Measurements from ENCODE around the gene CAMTA1. TPM values are rescaled to one million over a fixed set of nuclear protein-coding genes. Genes with fewer than 3 reads are reported as not detected.
"Not testable (repeated sequence)": the region's sequence is repeated elsewhere in the genome, so short reads cannot be mapped to it uniquely, and the experiment has no call there.

CAMTA1 gene
- total RNA-seq, 1 donor from 2014 or later: 62.9 TPM

- no peak for TF ChIP-seq POLR2AphosphoS5 (IDR thresholded peaks at IDR 0.05; ENCODE audit: insufficient read depth in 1 of 2, low read depth in 1 of 2)
- no peak for TF ChIP-seq POLR2A (IDR thresholded peaks at IDR 0.05)
- no peak overlapping the region for H3K4me3 ChIP-seq
- intact Hi-C loops (cut with DNase I): no loop called here
- no peaks in the 10 kb centered on the region for H3K4me1 ChIP-seq
- no peak for DNase-seq (ENCODE audit: extremely low spot score in 2 of 2)
- H3K9me3 ChIP-seq: no peaks in the 10 kb centered on the region
- H3K27ac ChIP-seq: no peak overlapping the region
- H3K27me3 ChIP-seq: no peaks in the 10 kb centered on the region
- H3K36me3 ChIP-seq: no peaks in the 10 kb centered on the region
These were observed 808.9 kb downstream of the CAMTA1 start for GRCh38 chr1:7594002-7594713.

- H3K27ac ChIP-seq: no peak overlapping the region
- no peak for DNase-seq (ENCODE audit: extremely low spot score in 2 of 2)
- H3K4me3 ChIP-seq: no peak overlapping the region
- H3K27me3 ChIP-seq: no peaks in the 10 kb centered on the region
- intact Hi-C loops (cut with DNase I): no loop called here
- no peaks in the 10 kb centered on the region for H3K36me3 ChIP-seq
- TF ChIP-seq CTCF (IDR thresholded peaks at IDR 0.05) (no peak), POLR2A (IDR thresholded peaks at IDR 0.05) (no peak), POLR2AphosphoS5 (IDR thresholded peaks at IDR 0.05; ENCODE audit: insufficient read depth in 1 of 2, low read depth in 1 of 2) (no peak)
- H3K4me1 ChIP-seq: no peaks in the 10 kb centered on the region
- no peaks in the 10 kb centered on the region for H3K9me3 ChIP-seq
These were observed 809.6 kb downstream of the CAMTA1 start for GRCh38 chr1:7594714-7595295.

- Histone ChIP-seq H3K4me3 (no peak overlapping the region), H3K4me1 (no peaks in the 10 kb centered on the region), H3K27me3 (no peaks in the 10 kb centered on the region), H3K27ac (no peak overlapping the region), H3K9me3 (no peaks in the 10 kb centered on the region), H3K36me3 (no peaks in the 10 kb centered on the region)
- TF ChIP-seq POLR2AphosphoS5 (IDR thresholded peaks at IDR 0.05; ENCODE audit: insufficient read depth in 1 of 2, low read depth in 1 of 2) (no peak), CTCF (IDR thresholded peaks at IDR 0.05) (no peak), POLR2A (IDR thresholded peaks at IDR 0.05) (no peak)
- intact Hi-C loops (cut with DNase I): no loop called here
- DNase-seq (ENCODE audit: extremely low spot score in 2 of 2): no peak
These were observed 810.1 kb downstream of the CAMTA1 start for GRCh38 chr1:7595336-7595735.

GRCh38 chr1:7596126-7596965 is 811.1 kb downstream of the CAMTA1 start:
- DNase-seq (ENCODE audit: extremely low spot score in 2 of 2): no peak
- Histone ChIP-seq H3K27ac (no peak overlapping the region), H3K27me3 (no peaks in the 10 kb centered on the region), H3K36me3 (no peaks in the 10 kb centered on the region), H3K4me3 (no peak overlapping the region), H3K4me1 (no peaks in the 10 kb centered on the region), H3K9me3 (no peaks in the 10 kb centered on the region)
- TF ChIP-seq CTCF (IDR thresholded peaks at IDR 0.05) (no peak), POLR2A (IDR thresholded peaks at IDR 0.05) (no peak), POLR2AphosphoS5 (IDR thresholded peaks at IDR 0.05; ENCODE audit: insufficient read depth in 1 of 2, low read depth in 1 of 2) (no peak)
- intact Hi-C loops (cut with DNase I): no loop called here

- H3K4me1 ChIP-seq; H3K4me3 ChIP-seq; DNase-seq (ENCODE audit: extremely low spot score in 2 of 2); H3K27ac ChIP-seq; H3K27me3 ChIP-seq; H3K9me3 ChIP-seq; H3K36me3 ChIP-seq; intact Hi-C loops (cut with DNase I): not testable (repeated sequence)
These were observed 812.8 kb downstream of the CAMTA1 start for GRCh38 chr1:7598058-7598457.

GRCh38 chr1:7604906-7605305 is 819.7 kb downstream of the CAMTA1 start:
- H3K9me3 ChIP-seq; H3K27me3 ChIP-seq; intact Hi-C loops (cut with DNase I); H3K4me3 ChIP-seq; H3K36me3 ChIP-seq; DNase-seq (ENCODE audit: extremely low spot score in 2 of 2); H3K4me1 ChIP-seq; H3K27ac ChIP-seq: not testable (repeated sequence)
